ENCODE results near the gene LYPD1. TPM values are rescaled to one million over a fixed set of nuclear protein-coding genes. Genes with fewer than 3 reads are reported as not detected.

The LYPD1 gene
- total RNA-seq, 1 donor from 2014 or later, result 6.0 TPM

GRCh38 chr2:132654968-132655367 is 15.0 kb downstream of the LYPD1 start:
- Histone ChIP-seq H3K9me3 (ENCODE audit: low read depth) (no peaks in the 10 kb centered on the region), H3K4me1 (peaks cover 8% of the 10 kb centered on the region), H3K4me2 (no peak overlapping the region), H3K27ac (no peak overlapping the region), H4K20me1 (ENCODE audit: low read depth) (no peaks in the 10 kb centered on the region), H3K4me3 (no peak overlapping the region), H3K36me3 (no peaks in the 10 kb centered on the region), H3K9ac (no peak overlapping the region), H3K79me2 (ENCODE audit: low read depth) (no peaks in the 10 kb centered on the region), H3K27me3 (no peaks in the 10 kb centered on the region), H3F3A (ENCODE audit: low read depth) (peaks cover 13% of the 10 kb centered on the region), H2AFZ (replicated peaks) (no peak overlapping the region)
- H3K27me3 Mint-ChIP-seq (ENCODE audit: insufficient read depth, low read depth), result peaks cover 4% of the 10 kb centered on the region
- H3K27ac Mint-ChIP-seq, result no peak overlapping the region
- H3K4me3 Mint-ChIP-seq, result no peak overlapping the region
- TF ChIP-seq EZH2phosphoT487 (IDR thresholded peaks at IDR 0.05) (no peak), EZH2 (IDR thresholded peaks at IDR 0.05) (no peak), CTCF (IDR thresholded peaks at IDR 0.05) (no peak)
- H3K9me3 Mint-ChIP-seq, result no peaks in the 10 kb centered on the region
- DNase-seq (ENCODE audit: low spot score), result no peak
- peaks cover 29% of the 10 kb centered on the region for H3K4me1 Mint-ChIP-seq
- H3K36me3 Mint-ChIP-seq, result peaks cover 37% of the 10 kb centered on the region

- DNase-seq (ENCODE audit: low spot score), result no peak
- Histone ChIP-seq H3K9me3 (ENCODE audit: low read depth) (no peaks in the 10 kb centered on the region), H2AFZ (replicated peaks) (no peak overlapping the region), H4K20me1 (ENCODE audit: low read depth) (no peaks in the 10 kb centered on the region), H3K36me3 (no peaks in the 10 kb centered on the region), H3K79me2 (ENCODE audit: low read depth) (no peaks in the 10 kb centered on the region), H3K9ac (no peak overlapping the region), H3K4me2 (no peak overlapping the region), H3K4me1 (peaks cover 8% of the 10 kb centered on the region), H3K27me3 (no peaks in the 10 kb centered on the region), H3F3A (ENCODE audit: low read depth) (peaks cover 13% of the 10 kb centered on the region), H3K27ac (no peak overlapping the region), H3K4me3 (no peak overlapping the region)
- H3K36me3 Mint-ChIP-seq, result peaks cover 37% of the 10 kb centered on the region
- no peak overlapping the region for H3K4me3 Mint-ChIP-seq
- H3K9me3 Mint-ChIP-seq, result no peaks in the 10 kb centered on the region
- peaks cover 4% of the 10 kb centered on the region for H3K27me3 Mint-ChIP-seq (ENCODE audit: insufficient read depth, low read depth)
- no peak for TF ChIP-seq CTCF (IDR thresholded peaks at IDR 0.05)
- TF ChIP-seq EZH2phosphoT487 (IDR thresholded peaks at IDR 0.05), result no peak
- no peak overlapping the region for H3K27ac Mint-ChIP-seq
- H3K4me1 Mint-ChIP-seq, result peaks cover 31% of the 10 kb centered on the region
These were observed 15.7 kb downstream of the LYPD1 start for GRCh38 chr2:132654335-132654734.

- H3K4me1 Mint-ChIP-seq, result peaks cover 33% of the 10 kb centered on the region
- no peak overlapping the region for H3K4me3 Mint-ChIP-seq
- Histone ChIP-seq H4K20me1 (ENCODE audit: low read depth) (no peaks in the 10 kb centered on the region), H3K9me3 (ENCODE audit: low read depth) (no peaks in the 10 kb centered on the region), H3K4me1 (peaks cover 8% of the 10 kb centered on the region), H2AFZ (replicated peaks) (no peak overlapping the region), H3K79me2 (ENCODE audit: low read depth) (no peaks in the 10 kb centered on the region), H3F3A (ENCODE audit: low read depth) (peaks cover 13% of the 10 kb centered on the region), H3K9ac (no peak overlapping the region), H3K4me3 (no peak overlapping the region), H3K36me3 (no peaks in the 10 kb centered on the region), H3K4me2 (no peak overlapping the region), H3K27ac (no peak overlapping the region), H3K27me3 (no peaks in the 10 kb centered on the region)
- peak; percentile 27 for DNase-seq (ENCODE audit: low spot score)
- TF ChIP-seq EZH2phosphoT487 (IDR thresholded peaks at IDR 0.05) (no peak), EZH2 (IDR thresholded peaks at IDR 0.05) (no peak), CTCF (IDR thresholded peaks at IDR 0.05) (no peak)
- peaks cover 22% of the 10 kb centered on the region for H3K36me3 Mint-ChIP-seq
- H3K9me3 Mint-ChIP-seq, result no peaks in the 10 kb centered on the region
- peaks cover 4% of the 10 kb centered on the region for H3K27me3 Mint-ChIP-seq (ENCODE audit: insufficient read depth, low read depth)
- no peak overlapping the region for H3K27ac Mint-ChIP-seq
These were observed 17.5 kb downstream of the LYPD1 start for GRCh38 chr2:132652474-132652873.

Data from neural progenitor cell (in vitro differentiated cells).